Endodermal cell (in vitro differentiated cells): ENCODE measurements around the gene CHID1. TPM values are rescaled to one million over a fixed set of nuclear protein-coding genes. Genes with fewer than 3 reads are reported as not detected.

Experiments used
- DNase-seq: peaks from one replicate; pipeline ENCODE4 v3.0.0-alpha.2; 2017
- H3K27ac ChIP-seq: 2 replicates; pipeline ENCODE4 v1.5.1; 2013; ENCODE audit warnings: mild to moderate bottlenecking, low read depth, low read length, moderate library complexity
- H3K27me3 ChIP-seq: 2 replicates; pipeline ENCODE4 v1.6.1; 2013; ENCODE audit warnings: mild to moderate bottlenecking, low read length, moderate library complexity; ENCODE audit not compliant: insufficient read depth, control insufficient read depth, poor library complexity, severe bottlenecking
- H3K36me3 ChIP-seq: 2 replicates; pipeline ENCODE4 v1.7.0; 2013; ENCODE audit warnings: mild to moderate bottlenecking, low read length, moderate library complexity; ENCODE audit not compliant: control insufficient read depth, insufficient read depth
- H3K4me1 ChIP-seq: one replicate; pipeline ENCODE4 v1.7.0; 2013; ENCODE audit warnings: low read length; ENCODE audit not compliant: control insufficient read depth, insufficient read depth
- H3K4me3 ChIP-seq: 2 replicates; pipeline ENCODE4 v1.5.1; 2013; ENCODE audit warnings: mild to moderate bottlenecking, low read length, moderate library complexity
- H3K9ac ChIP-seq: 2 replicates; pipeline ENCODE4 v1.6.1; 2013; ENCODE audit warnings: mild to moderate bottlenecking, low read length, moderate library complexity; ENCODE audit not compliant: poor library complexity, severe bottlenecking; ENCODE audit errors: extremely low read depth
- H3K9me3 ChIP-seq: 2 replicates; pipeline ENCODE4 v1.6.1; 2013; ENCODE audit warnings: mild to moderate bottlenecking, low read length, moderate library complexity; ENCODE audit not compliant: control insufficient read depth
- H3K27ac Mint-ChIP-seq: 2 replicates; pipeline ENCODE4 v1.8.0; 2020; ENCODE audit warnings: mixed read lengths
- H3K27me3 Mint-ChIP-seq: 2 replicates; pipeline ENCODE4 v1.8.0; 2021; ENCODE audit warnings: mild to moderate bottlenecking, mixed read lengths; ENCODE audit not compliant: insufficient read depth
- H3K36me3 Mint-ChIP-seq: 2 replicates; pipeline ENCODE4 v1.8.0; 2020; ENCODE audit warnings: low read depth, mixed read lengths
- H3K4me1 Mint-ChIP-seq: 2 replicates; pipeline ENCODE4 v1.8.0; 2020; ENCODE audit warnings: mixed read lengths
- H3K4me3 Mint-ChIP-seq: 2 replicates; pipeline ENCODE4 v1.8.0; 2020; ENCODE audit warnings: mild to moderate bottlenecking, moderate library complexity, mixed read lengths
- H3K9me3 Mint-ChIP-seq: 2 replicates; pipeline ENCODE4 v1.8.0; 2020; ENCODE audit warnings: mild to moderate bottlenecking, mixed read lengths
- CTCF ChIP-seq: fragments of 200-600 bp; sonication (generic); conservative IDR thresholded peaks from 2 replicates; pipeline ENCODE4 v1.5.0; 2021; ENCODE audit warnings: antibody characterized with exemption, mild to moderate bottlenecking
- WGBS, 2 experiments: methylation state at CpG; one replicate each; pipeline versions ENCODE4 v1.1.5 to v1.1.7; 2013; ENCODE audit warnings: missing lambda C conversion rate in 2 of 2, mixed read lengths in 1 of 2; ENCODE audit not compliant: insufficient coverage in 1 of 2, insufficient read length in 1 of 2; 5-methylcytosine and 5-hydroxymethylcytosine counted together
- total RNA-seq, 2 donors: library from RNA; stranded (reverse); fragmentation: NEBNext Ultra II Directional in 1 of 2; extraction: Animal tissue kit (Norgen Biotek cat#: 25700) in 1 of 2; gene quantifications; 2 replicates in 1 of 2; 3 replicates in 1 of 2; pipeline ENCODE4 v1.2.1, GENCODE V29; 2021

CHID1 gene
- total RNA-seq, 2 donors from 2014 or later = 82.0 to 83.5 TPM

GRCh38 chr11:925496-926301, 15.1 kb upstream of the CHID1 start, which contains the start of gene AP2A2:
TSS of gene AP2A2 (plus strand) at chr11:925870. CDS start at chr11:926022, 152 bp downstream.
- TF ChIP-seq CTCF = peak; percentile 87
- Mint-ChIP-seq H3K9me3 (no peaks in the 10 kb centered on the region), H3K36me3 (peaks cover 12% of the 10 kb centered on the region), H3K27me3 (no peaks in the 10 kb centered on the region), H3K4me3 (peak within 1 kb of the TSS; percentile 81), H3K27ac (peak within 1 kb of the TSS; percentile 93), H3K4me1 (peaks cover 12% of the 10 kb centered on the region)
- Histone ChIP-seq H3K27me3 (no peaks in the 10 kb centered on the region), H3K36me3 (peaks cover 23% of the 10 kb centered on the region), H3K9ac (peak within 1 kb of the TSS; percentile 78), H3K9me3 (no peaks in the 10 kb centered on the region), H3K4me3 (peak within 1 kb of the TSS; percentile 89), H3K27ac (no peak within 1 kb of the TSS), H3K4me1 (no peaks in the 10 kb centered on the region)
- 6 to 14% methylated on average over 51 to 116 of the region's 124 CpGs for WGBS, 2 experiments
- DNase-seq = peak; percentile 94

- H3K4me1 Mint-ChIP-seq = peaks cover 12% of the 10 kb centered on the region
- Histone ChIP-seq H3K4me3 (no peak overlapping the region), H3K36me3 (peaks cover 23% of the 10 kb centered on the region), H3K27me3 (no peaks in the 10 kb centered on the region), H3K4me1 (no peaks in the 10 kb centered on the region), H3K9me3 (no peaks in the 10 kb centered on the region), H3K27ac (no peak overlapping the region), H3K9ac (no peak overlapping the region)
- H3K36me3 Mint-ChIP-seq = peaks cover 12% of the 10 kb centered on the region
- no peaks in the 10 kb centered on the region for H3K27me3 Mint-ChIP-seq
- 93% methylated on average over 28 of the region's 28 CpGs; no CpG with 5 or more reads in 1 of the 2 experiments for WGBS, 2 experiments
- no peak overlapping the region for H3K27ac Mint-ChIP-seq
- H3K9me3 Mint-ChIP-seq = no peaks in the 10 kb centered on the region
- H3K4me3 Mint-ChIP-seq = no peak overlapping the region
- no peak for DNase-seq
- TF ChIP-seq CTCF = no peak
These were observed 14.5 kb upstream of the CHID1 start for GRCh38 chr11:925158-925495.

GRCh38 chr11:924406-925157, 14.0 kb upstream of the CHID1 start:
- Histone ChIP-seq H3K9me3 (no peaks in the 10 kb centered on the region), H3K36me3 (peaks cover 23% of the 10 kb centered on the region), H3K4me1 (no peaks in the 10 kb centered on the region), H3K27me3 (no peaks in the 10 kb centered on the region), H3K9ac (no peak overlapping the region), H3K27ac (no peak overlapping the region), H3K4me3 (no peak overlapping the region)
- Mint-ChIP-seq H3K4me1 (peaks cover 12% of the 10 kb centered on the region), H3K36me3 (peaks cover 11% of the 10 kb centered on the region), H3K9me3 (no peaks in the 10 kb centered on the region), H3K27ac (no peak overlapping the region), H3K4me3 (no peak overlapping the region), H3K27me3 (no peaks in the 10 kb centered on the region)
- TF ChIP-seq CTCF = no peak
- peak; percentile 52 for DNase-seq
- WGBS, 2 experiments = 94% methylated on average over 4 to 18 of the region's 18 CpGs
